ENCODE data around the gene MRPL28. TPM values are rescaled to one million over a fixed set of nuclear protein-coding genes. Genes with fewer than 3 reads are reported as not detected.
"Not testable (repeated sequence)": the region's sequence is repeated elsewhere in the genome, so short reads cannot be mapped to it uniquely, and the experiment has no call there.

The MRPL28 gene
- total RNA-seq, 6 experiments from 2014 or later: 105 to 131 (median 129) TPM

- no peaks in the 10 kb centered on the region for H3K9me3 Mint-ChIP-seq
- H3K27me3 Mint-ChIP-seq (ENCODE audit: insufficient read depth): no peaks in the 10 kb centered on the region; the same call in 1 of the 2 replicates
- no peaks in the 10 kb centered on the region for H3K36me3 Mint-ChIP-seq (ENCODE audit: low read depth)
- DNase-seq: no peak
- H3K4me3 Mint-ChIP-seq: peak overlapping the region; percentile 87
- TF ChIP-seq CTCF (IDR thresholded peaks at IDR 0.05): no peak
- peak overlapping the region; percentile 26; the same call in 1 of the 2 replicates for H3K27ac Mint-ChIP-seq
- peaks cover 6% of the 10 kb centered on the region for H3K4me1 Mint-ChIP-seq (ENCODE audit: low read depth)
These were observed 9.8 kb upstream of the MRPL28 start for GRCh38 chr16:379961-380761.

- Mint-ChIP-seq H3K4me1 (ENCODE audit: low read depth) (peaks cover 6% of the 10 kb centered on the region), H3K36me3 (ENCODE audit: low read depth) (no peaks in the 10 kb centered on the region), H3K9me3 (no peaks in the 10 kb centered on the region), H3K27me3 (ENCODE audit: insufficient read depth) (no peaks in the 10 kb centered on the region; the same call in 1 of the 2 replicates), H3K4me3 (no peak overlapping the region), H3K27ac (no peak overlapping the region)
- no peak for DNase-seq
- TF ChIP-seq CTCF (IDR thresholded peaks at IDR 0.05): no peak
These were observed 9.0 kb upstream of the MRPL28 start for GRCh38 chr16:379183-379960.

GRCh38 chr16:378821-379182, 8.5 kb upstream of the MRPL28 start:
- H3K36me3 Mint-ChIP-seq (ENCODE audit: low read depth): no peaks in the 10 kb centered on the region
- DNase-seq: no peak
- peaks cover 6% of the 10 kb centered on the region for H3K4me1 Mint-ChIP-seq (ENCODE audit: low read depth)
- no peaks in the 10 kb centered on the region for H3K9me3 Mint-ChIP-seq
- no peak for TF ChIP-seq CTCF (IDR thresholded peaks at IDR 0.05)
- H3K27me3 Mint-ChIP-seq (ENCODE audit: insufficient read depth): no peaks in the 10 kb centered on the region; the same call in 1 of the 2 replicates
- H3K4me3 Mint-ChIP-seq: no peak overlapping the region
- no peak overlapping the region for H3K27ac Mint-ChIP-seq

- H3K4me3 Mint-ChIP-seq; H3K4me1 Mint-ChIP-seq (ENCODE audit: low read depth); H3K27ac Mint-ChIP-seq; DNase-seq; H3K9me3 Mint-ChIP-seq; H3K27me3 Mint-ChIP-seq (ENCODE audit: insufficient read depth); H3K36me3 Mint-ChIP-seq (ENCODE audit: low read depth): not testable (repeated sequence)
These were observed 7.9 kb upstream of the MRPL28 start for GRCh38 chr16:378113-378820.

GRCh38 chr16:377419-377951, 7.1 kb upstream of the MRPL28 start:
- Mint-ChIP-seq H3K27ac (no peak overlapping the region), H3K36me3 (ENCODE audit: low read depth) (no peaks in the 10 kb centered on the region), H3K27me3 (ENCODE audit: insufficient read depth) (no peaks in the 10 kb centered on the region; the same call in 1 of the 2 replicates), H3K9me3 (no peaks in the 10 kb centered on the region), H3K4me3 (no peak overlapping the region), H3K4me1 (ENCODE audit: low read depth) (no peaks in the 10 kb centered on the region)
- TF ChIP-seq CTCF (IDR thresholded peaks at IDR 0.05): no peak
- no peak for DNase-seq
